ENCODE results near the gene CDX2. TPM values are rescaled to one million over a fixed set of nuclear protein-coding genes. Genes with fewer than 3 reads are reported as not detected.

CDX2 gene
- total and polyA plus RNA-seq, 10 of the 15 experiments (the other 5 are each of a cell fraction or from before 2014, with no cell fraction given) = 0.15 TPM; not detected in 9

DNA sequence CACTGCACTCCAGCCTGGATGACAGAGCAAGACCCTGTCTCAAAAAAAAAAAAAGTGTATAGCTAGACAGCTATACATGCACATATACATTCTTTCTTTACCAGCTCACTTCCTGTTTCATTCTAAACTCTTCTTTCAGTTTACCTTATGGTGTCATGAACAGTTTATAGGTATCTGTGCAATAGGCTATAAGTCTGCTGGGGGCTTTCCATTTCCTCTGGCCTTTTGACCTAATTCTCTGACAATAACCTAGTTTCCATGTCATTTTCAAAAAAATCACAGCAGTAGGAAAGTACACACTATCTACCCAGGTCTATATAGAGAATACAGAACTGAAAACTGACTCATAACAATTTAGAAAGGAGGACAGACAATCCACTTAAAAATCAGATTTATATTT is 43.8 kb upstream of the CDX2 start (continued):
- TF ChIP-seq MXI1 (IDR thresholded peaks at IDR 0.05; ENCODE audit: low read depth, low read length) (no peak), CBX3 (IDR thresholded peaks at IDR 0.05; ENCODE audit: borderline replicate concordance, low read depth) (no peak), FOXM1 (IDR thresholded peaks at IDR 0.05; ENCODE audit: low read depth, low read length) (peak; percentile 60; the same call in 1 of the 2 replicates), E2F8 (IDR thresholded peaks at IDR 0.05; ENCODE audit: low read depth, partially characterized antibody) (no peak), ZNF622 (IDR thresholded peaks at IDR 0.05) (no peak), POLR2AphosphoS5 (IDR thresholded peaks at IDR 0.05; ENCODE audit: low read length) (no peak), RCOR1 (conservative IDR thresholded peaks at IDR 0.05; ENCODE audit: low read depth, low read length) (no peak), BRCA1 (IDR thresholded peaks at IDR 0.05; ENCODE audit: low read depth, low read length) (no peak), NFXL1 (IDR thresholded peaks at IDR 0.05; ENCODE audit: borderline replicate concordance) (no peak), IRF3 (IDR thresholded peaks at IDR 0.05) (no peak), SMARCA5 (IDR thresholded peaks at IDR 0.05) (no peak), NBN (IDR thresholded peaks at IDR 0.05) (no peak), CBFB (IDR thresholded peaks at IDR 0.05; ENCODE audit: low read depth) (no peak), CREB1 (IDR thresholded peaks at IDR 0.05; ENCODE audit: low read depth) (peak; percentile 71), GATAD2B (conservative IDR thresholded peaks at IDR 0.05; ENCODE audit: low read depth) (no peak), ZNF207 (IDR thresholded peaks at IDR 0.05; ENCODE audit: borderline replicate concordance) (no peak), POLR2A (IDR thresholded peaks at IDR 0.05; ENCODE audit: low read depth, low read length) (no peak), IRF5 (IDR thresholded peaks at IDR 0.05; ENCODE audit: borderline replicate concordance) (no peak), CREM (IDR thresholded peaks at IDR 0.05; ENCODE audit: low read depth) (peak; percentile 71), HDGF (IDR thresholded peaks at IDR 0.05) (no peak), NKRF (conservative IDR thresholded peaks at IDR 0.05) (no peak), NR2F1 (conservative IDR thresholded peaks at IDR 0.05) (peak; percentile 96), TARDBP (IDR thresholded peaks at IDR 0.05; ENCODE audit: borderline replicate concordance) (no peak), CHD2 (IDR thresholded peaks at IDR 0.05; ENCODE audit: borderline replicate concordance, low read depth, low read length) (no peak), BACH1 (IDR thresholded peaks at IDR 0.05; ENCODE audit: borderline replicate concordance) (no peak), EP300 (IDR thresholded peaks at IDR 0.05; ENCODE audit: borderline replicate concordance in 1 of 2, control insufficient read depth in 1 of 2, low read depth in 2 of 2, low read length in 2 of 2) (peak in 1 of 2 experiments; percentile 33; a peak in 1 of 4 replicates)
- TF ChIP-seq, protein P1, sequence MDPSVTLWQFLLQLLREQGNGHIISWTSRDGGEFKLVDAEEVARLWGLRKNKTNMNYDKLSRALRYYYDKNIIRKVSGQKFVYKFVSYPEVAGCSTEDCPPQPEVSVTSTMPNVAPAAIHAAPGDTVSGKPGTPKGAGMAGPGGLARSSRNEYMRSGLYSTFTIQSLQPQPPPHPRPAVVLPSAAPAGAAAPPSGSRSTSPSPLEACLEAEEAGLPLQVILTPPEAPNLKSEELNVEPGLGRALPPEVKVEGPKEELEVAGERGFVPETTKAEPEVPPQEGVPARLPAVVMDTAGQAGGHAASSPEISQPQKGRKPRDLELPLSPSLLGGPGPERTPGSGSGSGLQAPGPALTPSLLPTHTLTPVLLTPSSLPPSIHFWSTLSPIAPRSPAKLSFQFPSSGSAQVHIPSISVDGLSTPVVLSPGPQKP (IDR thresholded peaks at IDR 0.05; ENCODE audit: low read depth, low read length) = no peak

All from GM12878 (cell line).